GM12878 (cell line): ENCODE measurements around the gene ZNF672. TPM values are rescaled to one million over a fixed set of nuclear protein-coding genes. Genes with fewer than 3 reads are reported as not detected.

Experiments
- ATF7 ChIP-seq: fragments of 450-650 bp; IDR thresholded peaks from 2 replicates; pipeline ENCODE4 v1.6.1; 2016; ENCODE audit warnings: low read depth, mild to moderate bottlenecking
- BACH1 ChIP-seq: fragments of 450-650 bp; IDR thresholded peaks from 2 replicates; pipeline ENCODE4 v1.6.1; 2017; ENCODE audit warnings: mild to moderate bottlenecking, borderline replicate concordance
- CUX1 ChIP-seq: IDR thresholded peaks from 2 replicates; pipeline ENCODE4 v1.6.1; 2012; ENCODE audit warnings: improper control_type of control experiment, low read depth, low read length; ENCODE audit not compliant: insufficient replicate concordance
- E2F8 ChIP-seq: fragments of 450-650 bp; IDR thresholded peaks from 2 replicates; pipeline ENCODE4 v1.6.1; 2018; ENCODE audit warnings: mild to moderate bottlenecking, low read depth, moderate library complexity; ENCODE audit not compliant: partially characterized antibody
- MAX ChIP-seq: IDR thresholded peaks from 2 replicates; pipeline ENCODE4 v1.6.1; 2012; ENCODE audit warnings: low read depth, low read length, improper control_type of control experiment
- NKRF ChIP-seq: fragments of 450-650 bp; conservative IDR thresholded peaks from 2 replicates; pipeline ENCODE4 v1.6.1; 2017; ENCODE audit warnings: mild to moderate bottlenecking, moderate library complexity
- PRDM15 ChIP-seq: fragments of 450-650 bp; formaldehyde crosslinking; IDR thresholded peaks from 2 replicates; pipeline ENCODE4 v1.4.0; 2020; ENCODE audit warnings: mild to moderate bottlenecking, moderate library complexity
- REST ChIP-seq: IDR thresholded peaks from 2 replicates; pipeline ENCODE4 v1.6.1; 2012; ENCODE audit warnings: mild to moderate bottlenecking, low read depth, low read length
- ZBED1 ChIP-seq: IDR thresholded peaks from 2 replicates; pipeline ENCODE4 v1.6.1; 2016; ENCODE audit warnings: borderline replicate concordance
- polyA plus RNA-seq, 11 experiments: library from polyadenylated mRNA; depleted of rRNA in 4 of 11; unstranded in 6 of 11; stranded (reverse) in 5 of 11; fragments of >200 nt; fragmentation: Nextera tagmentation in 4 of 11; fragmentation: Illumina TruSeq in 1 of 11; extraction: Ambion mirVana in 4 of 11; extraction: Trizol in 1 of 11; gene quantifications; 1 replicate in 1 of 11; 2 replicates in 10 of 11; pipeline versions ENCODE4 v1.2.1 to v1.2.3, GENCODE V29; 2011 to 2016; ENCODE audit warnings: inconsistent platforms in 2 of 11, missing spikeins in 2 of 11, low read depth in 1 of 11
- total RNA-seq, 4 experiments: library from RNA; depleted of rRNA in 3 of 4; stranded (reverse); fragments of >200 nt in 3 of 4; fragmentation: Illumina TruSeq in 1 of 4; extraction: Trizol in 1 of 4; gene quantifications; 2 replicates each; pipeline versions ENCODE4 v1.2.1 to v1.2.3, GENCODE V29; 2013 to 2021

The ZNF672 gene
- total and polyA plus RNA-seq, 10 of the 15 experiments (the other 5 are each of a cell fraction or from before 2014, with no cell fraction given) = 2.9 to 51.3 (median 39.8) TPM

GRCh38 chr1:248858096-248858890 lies 20.3 kb downstream of the ZNF672 start (continued):
- TF ChIP-seq CUX1 (no peak), NKRF (peak; percentile 51; the same call in 1 of the 2 replicates), REST (no peak), ATF7 (no peak), MAX (peak; percentile 65), BACH1 (peak; percentile 15; the same call in 1 of the 2 replicates), PRDM15 (0 out of 2 replicates have a peak, but pooled peaks have one; percentile 29), E2F8 (peak; percentile 35), ZBED1 (no peak)
